Gastrocnemius medialis (tissue), 4 donors: Measurements from ENCODE around the gene RSPH1.

Experiments used
- CTCF ChIP-seq, 5 experiments: fragments of 450-650 bp in 3 of 5; fragments of 200-600 bp in 2 of 5; sonication (generic) in 2 of 5; IDR thresholded peaks in 4 of 5; conservative IDR thresholded peaks in 1 of 5; 1 replicate in 4 of 5; 2 replicates in 1 of 5; pipeline ENCODE4 v1.5.1; 2016 to 2019; ENCODE audit warnings: antibody characterized with exemption in 5 of 5, mild to moderate bottlenecking in 3 of 5, moderate library complexity in 3 of 5
- POLR2A ChIP-seq, 2 donors: fragments of 450-650 bp; IDR thresholded peaks; one replicate each; pipeline ENCODE4 v1.6.1; 2017; ENCODE audit warnings: antibody characterized with exemption in 2 of 2, mild to moderate bottlenecking in 2 of 2, moderate library complexity in 2 of 2

GRCh38 chr21:42445311-42445710, 50.7 kb downstream of the RSPH1 start:
- TF ChIP-seq CTCF (IDR thresholded peaks at IDR 0.05 in 4 of 5, conservative IDR thresholded peaks at IDR 0.05 in 1 of 5) = no peak
- TF ChIP-seq POLR2A (IDR thresholded peaks at IDR 0.05) = no peak
